Activated CD8-positive, alpha-beta T cell treated with anti-CD3 and anti-CD28 coated beads for 36 hours (primary cell): ENCODE results near the gene COL9A1. TPM values are rescaled to one million over a fixed set of nuclear protein-coding genes. Genes with fewer than 3 reads are reported as not detected.

Experiments
- ATAC-seq: fragments of 200-7000 bp; cut with Tn5 transposase; one replicate; pipeline ENCODE4 v1.10.0; 2021; ENCODE audit warnings: mild to moderate bottlenecking, moderate library complexity
- CTCF ChIA-PET: fragments of 350-600 bp; sonication (Branson Sonifier 250); formaldehyde crosslinking; loops from one replicate; lab custom pipeline; 2021; ENCODE audit warnings: antibody characterized with exemption; lab: Charles Lee
- POLR2A ChIA-PET: fragments of 350-600 bp; sonication (Branson Sonifier 250); formaldehyde crosslinking; loops from one replicate; lab custom pipeline; 2021; ENCODE audit warnings: antibody characterized with exemption; lab: Charles Lee
- DNase-seq: peaks from one replicate; pipeline ENCODE4 v3.0.0-alpha.2; 2020
- H3K27ac Mint-ChIP-seq: one replicate; pipeline ENCODE4 v1.8.0; 2021; ENCODE audit warnings: mild to moderate bottlenecking, mixed read lengths
- H3K27me3 Mint-ChIP-seq: one replicate; pipeline ENCODE4 v1.8.0; 2021; ENCODE audit warnings: mixed read lengths
- H3K36me3 Mint-ChIP-seq: one replicate; pipeline ENCODE4 v1.8.0; 2021; ENCODE audit warnings: low read depth, mixed read lengths
- H3K4me1 Mint-ChIP-seq: one replicate; pipeline ENCODE4 v1.8.0; 2021; ENCODE audit warnings: low read depth, mixed read lengths
- H3K4me3 Mint-ChIP-seq: one replicate; pipeline ENCODE4 v1.8.0; 2021; ENCODE audit warnings: mild to moderate bottlenecking, moderate library complexity, mixed read lengths
- H3K9me3 Mint-ChIP-seq: one replicate; pipeline ENCODE4 v1.8.0; 2021; ENCODE audit warnings: mixed read lengths
- intact Hi-C: fragments of 100-400 bp; cut with micrococcal nuclease; formaldehyde crosslinking; loops from one replicate; pipeline ENCODE4 v1.10.0; 2022
- total RNA-seq, 2 experiments: library from RNA; stranded (reverse); gene quantifications; one replicate each; pipeline ENCODE4 v1.2.3, GENCODE V29; 2021
- TF ChIP-seq, protein P1 (sequence below): fragments of 200-600 bp; IDR thresholded peaks from one replicate; pipeline ENCODE4 v1.8.0; 2022; ENCODE audit warnings: antibody characterized with exemption, mild to moderate bottlenecking

COL9A1 gene
- total RNA-seq, 2 experiments from 2014 or later = not detected

DNA sequence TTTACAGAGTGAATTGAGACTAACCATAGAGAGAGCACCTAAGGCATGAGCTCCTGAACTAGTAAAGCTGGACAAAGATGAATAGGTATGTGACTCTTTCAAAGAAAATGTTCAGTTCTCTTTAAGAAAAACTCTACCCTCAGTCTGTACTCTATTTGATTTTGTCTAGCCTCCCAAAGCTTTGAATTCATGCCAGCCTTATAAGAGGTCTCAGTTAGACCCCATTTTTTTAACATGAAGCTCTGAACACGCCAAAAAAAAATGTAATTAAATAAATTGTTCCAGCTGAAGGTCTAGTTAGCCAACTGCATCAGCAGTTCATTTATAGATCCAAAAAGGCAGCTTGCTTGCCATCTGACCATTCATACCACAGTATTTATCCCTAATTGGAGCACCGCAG, 71.6 kb downstream of the COL9A1 start:
- no peak overlapping the region for H3K27ac Mint-ChIP-seq
- ATAC-seq (no peak), DNase-seq (no peak)
- intact Hi-C loops = no loop called here
- no peaks in the 10 kb centered on the region for H3K36me3 Mint-ChIP-seq
- H3K27me3 Mint-ChIP-seq = peaks cover 5% of the 10 kb centered on the region
- TF ChIP-seq, protein P1, sequence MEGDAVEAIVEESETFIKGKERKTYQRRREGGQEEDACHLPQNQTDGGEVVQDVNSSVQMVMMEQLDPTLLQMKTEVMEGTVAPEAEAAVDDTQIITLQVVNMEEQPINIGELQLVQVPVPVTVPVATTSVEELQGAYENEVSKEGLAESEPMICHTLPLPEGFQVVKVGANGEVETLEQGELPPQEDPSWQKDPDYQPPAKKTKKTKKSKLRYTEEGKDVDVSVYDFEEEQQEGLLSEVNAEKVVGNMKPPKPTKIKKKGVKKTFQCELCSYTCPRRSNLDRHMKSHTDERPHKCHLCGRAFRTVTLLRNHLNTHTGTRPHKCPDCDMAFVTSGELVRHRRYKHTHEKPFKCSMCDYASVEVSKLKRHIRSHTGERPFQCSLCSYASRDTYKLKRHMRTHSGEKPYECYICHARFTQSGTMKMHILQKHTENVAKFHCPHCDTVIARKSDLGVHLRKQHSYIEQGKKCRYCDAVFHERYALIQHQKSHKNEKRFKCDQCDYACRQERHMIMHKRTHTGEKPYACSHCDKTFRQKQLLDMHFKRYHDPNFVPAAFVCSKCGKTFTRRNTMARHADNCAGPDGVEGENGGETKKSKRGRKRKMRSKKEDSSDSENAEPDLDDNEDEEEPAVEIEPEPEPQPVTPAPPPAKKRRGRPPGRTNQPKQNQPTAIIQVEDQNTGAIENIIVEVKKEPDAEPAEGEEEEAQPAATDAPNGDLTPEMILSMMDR = no peak
- H3K4me3 Mint-ChIP-seq = no peak overlapping the region
- H3K9me3 Mint-ChIP-seq = no peaks in the 10 kb centered on the region
- ChIA-PET CTCF (interaction anchor here (0.9 to 4.6 kb wide), 5 partner anchors 9 to 138 kb away, joined by 3 to 55 read pairs (median 3); no protein-coding TSS in a partner anchor), POLR2A (no interaction called here)
- H3K4me1 Mint-ChIP-seq = no peaks in the 10 kb centered on the region

DNA sequence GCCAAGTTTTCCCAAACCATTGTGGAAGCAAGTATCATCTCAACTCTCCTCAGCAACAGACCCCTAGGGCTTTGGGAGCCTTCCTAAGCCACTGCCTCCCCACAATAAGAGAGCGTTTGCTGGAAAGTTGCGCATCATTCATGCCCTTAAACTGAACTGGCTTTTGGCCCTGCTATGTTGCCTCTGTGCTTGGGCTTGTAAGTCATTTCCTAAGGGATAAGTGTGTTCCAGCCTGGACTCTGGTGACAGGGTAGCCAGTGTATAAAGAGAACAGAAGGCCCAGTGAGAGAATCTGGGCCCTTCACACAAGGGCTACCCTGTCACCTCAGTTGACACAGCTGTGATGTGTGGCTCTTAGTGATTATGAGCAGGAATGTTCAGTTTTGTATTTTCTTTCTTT, 77.8 kb downstream of the COL9A1 start:
- DNase-seq (no peak), ATAC-seq (no peak)
- Mint-ChIP-seq H3K4me3 (no peak overlapping the region), H3K27me3 (peaks cover 8% of the 10 kb centered on the region), H3K36me3 (no peaks in the 10 kb centered on the region), H3K4me1 (no peaks in the 10 kb centered on the region), H3K9me3 (no peaks in the 10 kb centered on the region), H3K27ac (no peak overlapping the region)
- TF ChIP-seq, protein P1 = no peak
- POLR2A ChIA-PET = no interaction called here
- CTCF ChIA-PET = interaction anchor here (1.2 to 1.9 kb wide), 2 partner anchors 144 to 146 kb away, joined by 4 read pairs; no protein-coding TSS in a partner anchor
- intact Hi-C loops = no loop called here

DNA sequence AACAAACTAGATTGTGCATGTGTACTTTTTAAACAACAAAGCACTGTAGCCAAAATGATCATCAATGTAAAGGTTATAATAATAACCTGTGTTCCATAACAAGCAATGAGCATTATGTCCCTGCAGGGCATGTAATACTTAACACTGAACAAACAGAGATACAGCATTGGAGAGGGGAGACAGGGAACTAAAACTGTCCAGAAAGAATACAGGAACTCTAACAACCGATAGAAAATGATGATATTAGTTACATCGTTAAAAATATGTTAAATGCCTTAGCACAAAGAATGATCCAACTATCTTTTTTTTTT, 80.5 kb downstream of the COL9A1 start:
- no peak overlapping the region for H3K27ac Mint-ChIP-seq
- no peak overlapping the region for H3K4me3 Mint-ChIP-seq
- DNase-seq (no peak), ATAC-seq (no peak)
- ChIA-PET POLR2A (no interaction called here), CTCF (interaction anchor here (2.5 to 5.7 kb wide), 4 partner anchors 8 to 789 kb away, joined by 11 to 80 read pairs (median 34); no protein-coding TSS in a partner anchor)
- H3K9me3 Mint-ChIP-seq = no peaks in the 10 kb centered on the region
- intact Hi-C loops = no loop called here
- peaks cover 10% of the 10 kb centered on the region for H3K27me3 Mint-ChIP-seq
- TF ChIP-seq, protein P1 = no peak
- no peaks in the 10 kb centered on the region for H3K36me3 Mint-ChIP-seq
- no peaks in the 10 kb centered on the region for H3K4me1 Mint-ChIP-seq

DNA sequence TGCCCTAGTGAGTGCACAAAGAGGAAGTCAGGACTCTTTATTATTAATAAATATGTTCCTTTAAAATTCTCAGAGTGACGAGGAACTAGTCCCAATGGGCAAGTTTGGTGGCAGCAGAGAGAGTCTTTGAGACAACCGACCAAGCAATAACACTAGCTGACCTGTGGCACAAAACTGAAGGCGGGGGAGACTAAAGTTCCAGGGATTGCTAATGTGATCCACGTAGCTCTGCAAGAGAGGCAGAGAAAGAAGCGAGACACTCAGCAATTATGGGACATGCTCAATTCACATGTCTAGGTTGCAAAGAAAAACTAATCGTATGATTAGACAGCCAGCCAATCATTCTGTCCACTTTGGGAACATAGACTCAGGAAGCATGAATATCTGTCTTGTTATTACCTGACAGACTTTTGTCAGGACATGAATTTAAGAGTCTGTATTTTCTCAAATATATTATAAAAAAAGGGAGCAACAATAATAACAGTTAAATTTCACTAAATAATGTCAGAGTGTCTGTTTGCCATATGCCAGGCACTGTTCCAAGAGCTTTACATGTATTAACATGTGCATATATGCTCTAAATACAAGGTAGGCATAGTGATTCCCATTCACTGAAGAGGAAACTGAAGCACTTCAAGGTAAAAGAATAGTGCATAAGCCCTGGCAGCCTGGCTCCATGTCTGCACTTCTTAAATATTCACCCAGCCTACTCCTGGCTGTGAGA, 81.0 kb downstream of the COL9A1 start:
- intact Hi-C loops = loop anchor here (2.0 kb wide), 1 partner anchor 147 kb away; no protein-coding TSS in a partner anchor
- H3K9me3 Mint-ChIP-seq = no peaks in the 10 kb centered on the region
- no peak overlapping the region for H3K4me3 Mint-ChIP-seq
- no peaks in the 10 kb centered on the region for H3K4me1 Mint-ChIP-seq
- no peak overlapping the region for H3K27ac Mint-ChIP-seq
- CTCF ChIA-PET = interaction anchor here (0.6 to 5.7 kb wide), 29 partner anchors 9 to 794 kb away, joined by 3 to 80 read pairs (median 5); partner anchors contain the start of gene FAM135A
- peaks cover 8% of the 10 kb centered on the region for H3K27me3 Mint-ChIP-seq
- POLR2A ChIA-PET = no interaction called here
- DNase-seq (no peak), ATAC-seq (no peak)
- TF ChIP-seq, protein P1 = no peak
- H3K36me3 Mint-ChIP-seq = no peaks in the 10 kb centered on the region
